HT1080 (cell line): ENCODE measurements around the gene RHOG. TPM values are rescaled to one million over a fixed set of nuclear protein-coding genes. Genes with fewer than 3 reads are reported as not detected.
"Not testable (repeated sequence)": the region's sequence is repeated elsewhere in the genome, so short reads cannot be mapped to it uniquely, and the experiment has no call there.

ENCODE experiments used
- DNase-seq: peaks from one replicate; pipeline ENCODE4 v3.0.0-alpha.2; 2015; ENCODE audit warnings: low read depth
- total RNA-seq: library from RNA; depleted of rRNA; stranded (reverse); fragments of >200 nt; shearing (Covaris generic); gene quantifications from 2 replicates; pipeline ENCODE4 v1.2.3, GENCODE V29; 2014

RHOG gene
- total RNA-seq, 1 experiment from 2014 or later: 98.7 TPM

DNA sequence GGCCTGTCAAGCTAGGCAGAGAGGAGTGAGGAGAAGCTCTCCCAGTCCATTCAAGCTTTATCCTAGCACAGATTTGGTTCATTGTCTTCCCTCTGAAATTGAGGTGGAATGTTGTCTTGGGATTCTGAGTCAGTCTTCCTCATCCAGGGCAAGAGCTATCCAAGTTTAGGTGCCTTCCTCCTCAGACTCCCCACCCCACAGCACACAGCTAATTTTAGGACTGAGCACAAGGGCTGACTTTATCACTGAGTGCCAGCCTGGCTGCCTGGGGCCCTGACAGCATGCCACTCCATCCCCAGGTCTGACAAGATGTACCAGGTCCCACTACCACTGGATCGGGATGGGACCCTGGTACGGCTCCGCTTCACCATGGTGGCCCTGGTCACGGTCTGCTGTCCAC is 29.8 kb downstream of the RHOG start:
- no peak for DNase-seq

- no peak for DNase-seq
Measured at GRCh38 chr11:3810446-3810845, 30.3 kb downstream of the RHOG start.

DNA sequence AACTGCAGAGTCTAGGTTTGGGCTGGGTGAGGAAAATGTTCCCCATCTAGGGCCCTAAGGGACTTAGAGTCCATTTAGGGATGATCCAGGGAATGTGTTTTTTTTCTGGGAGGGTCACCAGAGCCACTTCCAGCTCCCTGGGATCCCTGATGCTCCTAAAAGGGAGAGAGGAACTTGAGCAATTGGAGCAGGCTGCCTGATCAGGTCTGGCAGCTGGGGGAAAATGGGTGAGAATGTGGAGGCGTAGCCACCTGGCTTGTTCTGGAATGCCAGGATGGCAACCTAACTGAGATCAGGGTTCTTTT is 31.2 kb downstream of the RHOG start:
- DNase-seq: no peak

DNA sequence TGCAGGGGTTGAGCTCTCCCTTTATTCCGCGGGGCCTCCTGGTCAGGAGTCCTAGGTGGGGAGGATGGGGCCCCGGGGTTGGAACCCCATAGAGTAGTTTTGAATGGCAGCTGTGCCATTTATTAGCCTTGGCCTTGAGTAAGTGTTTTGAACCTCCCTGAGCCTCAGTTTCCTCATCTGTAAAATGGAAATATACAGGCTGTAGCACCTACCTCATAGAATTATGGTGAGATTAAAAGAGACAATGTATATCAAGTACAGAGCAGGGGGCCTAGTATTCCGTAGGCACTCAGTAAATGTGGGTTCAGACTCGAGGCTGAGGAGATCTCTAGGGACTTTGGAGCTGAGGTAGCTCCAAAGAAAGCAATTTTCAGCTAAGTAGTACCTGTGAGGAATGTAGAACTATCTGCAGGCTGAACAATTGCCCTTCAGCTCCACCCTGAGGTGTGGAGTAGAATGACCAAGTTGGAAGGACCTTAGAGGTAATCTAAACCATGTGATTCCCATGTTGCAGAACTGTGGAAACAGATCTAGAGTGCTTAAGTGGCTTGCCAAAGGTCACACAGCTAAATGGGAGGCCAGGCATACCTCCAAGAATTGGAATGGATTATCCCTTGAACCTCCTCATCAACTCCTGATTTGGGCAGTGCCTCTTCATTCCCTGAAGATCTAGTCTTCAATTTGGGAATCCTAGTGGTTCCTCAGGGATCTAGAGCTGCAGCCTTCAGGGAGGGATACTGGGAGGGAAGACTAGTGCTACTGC is 31.7 kb downstream of the RHOG start:
- DNase-seq: peak; percentile 61

DNA sequence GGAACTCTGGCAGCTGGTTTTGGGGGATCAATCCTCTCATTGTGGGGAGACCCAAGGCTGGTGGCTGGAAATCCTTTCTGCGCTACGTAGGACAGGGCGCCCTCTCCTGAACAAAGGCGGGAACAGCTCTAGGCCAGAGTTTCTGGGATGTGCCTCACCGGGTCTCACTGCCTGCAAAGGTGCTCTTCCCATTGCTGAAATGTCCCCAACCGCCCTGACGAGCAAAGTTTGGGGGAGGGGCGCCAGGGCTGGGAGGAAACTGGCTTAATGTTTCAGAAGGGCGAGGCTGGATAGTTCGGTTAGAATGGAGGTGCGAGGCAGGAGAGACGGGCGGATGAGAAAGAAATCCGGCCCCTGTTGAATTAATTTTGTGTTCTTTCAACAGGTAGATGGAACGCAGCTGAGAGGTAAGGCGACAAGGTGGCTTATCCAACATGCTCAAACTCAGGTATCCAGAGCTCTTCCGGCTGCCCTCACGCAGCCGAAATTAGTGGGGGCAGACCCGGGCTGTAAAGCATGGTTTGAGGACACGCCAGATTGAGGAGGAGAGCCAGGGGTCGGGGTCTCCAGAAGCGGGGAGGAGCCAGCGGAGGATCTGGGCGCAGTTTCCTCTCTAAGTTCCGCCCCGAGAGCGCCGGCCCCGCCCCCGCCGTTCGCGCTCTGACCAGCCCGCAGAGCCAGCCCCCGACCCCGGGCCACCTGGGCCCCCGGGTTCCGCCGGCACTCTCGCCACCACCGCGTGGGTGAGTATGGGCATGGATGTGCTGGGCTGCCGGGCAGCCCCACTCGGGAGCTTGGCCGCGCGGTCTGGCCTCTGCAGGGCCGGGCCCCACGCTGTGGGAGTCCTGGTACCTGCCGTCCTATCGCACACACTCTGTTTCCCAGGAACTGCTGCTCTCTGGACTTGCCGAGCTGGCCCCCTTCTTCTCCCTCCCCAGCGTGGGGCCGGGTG is 32.6 kb downstream of the RHOG start, which contains the start of gene PGAP2:
Gene PGAP2 (plus strand): TSS at position 652 of the 952 bp plus-strand sequence. CDS start 2,700 bp downstream, outside the sequence.
- peak; percentile 34 for DNase-seq

GRCh38 chr11:3803726-3804495 is 36.8 kb downstream of the RHOG start:
- DNase-seq: peak; percentile 90

- DNase-seq: no peak
Measured at GRCh38 chr11:3802011-3802790, 38.6 kb downstream of the RHOG start.

DNA sequence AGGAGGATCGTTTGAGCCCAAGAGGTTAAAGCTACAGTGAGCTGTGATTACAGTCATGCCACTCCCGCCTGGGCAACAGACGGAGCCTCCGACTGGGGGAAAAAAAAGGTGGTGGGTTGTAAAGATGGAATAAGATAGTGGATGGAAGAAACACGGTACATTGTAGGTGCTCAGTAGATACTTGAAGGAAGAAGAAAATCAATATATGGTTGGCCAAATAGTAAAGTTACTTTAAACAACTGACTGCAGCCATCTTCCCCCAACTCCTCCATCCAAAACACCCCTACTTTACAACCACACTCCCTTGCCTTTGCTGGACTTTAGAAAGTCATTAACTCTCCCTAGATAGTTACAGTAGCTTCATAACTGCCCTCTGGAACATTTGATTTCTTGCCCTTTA is 40.9 kb downstream of the RHOG start:
- no peak for DNase-seq

- DNase-seq: no peak
Measured at GRCh38 chr11:3799143-3799542, 41.6 kb downstream of the RHOG start.

DNA sequence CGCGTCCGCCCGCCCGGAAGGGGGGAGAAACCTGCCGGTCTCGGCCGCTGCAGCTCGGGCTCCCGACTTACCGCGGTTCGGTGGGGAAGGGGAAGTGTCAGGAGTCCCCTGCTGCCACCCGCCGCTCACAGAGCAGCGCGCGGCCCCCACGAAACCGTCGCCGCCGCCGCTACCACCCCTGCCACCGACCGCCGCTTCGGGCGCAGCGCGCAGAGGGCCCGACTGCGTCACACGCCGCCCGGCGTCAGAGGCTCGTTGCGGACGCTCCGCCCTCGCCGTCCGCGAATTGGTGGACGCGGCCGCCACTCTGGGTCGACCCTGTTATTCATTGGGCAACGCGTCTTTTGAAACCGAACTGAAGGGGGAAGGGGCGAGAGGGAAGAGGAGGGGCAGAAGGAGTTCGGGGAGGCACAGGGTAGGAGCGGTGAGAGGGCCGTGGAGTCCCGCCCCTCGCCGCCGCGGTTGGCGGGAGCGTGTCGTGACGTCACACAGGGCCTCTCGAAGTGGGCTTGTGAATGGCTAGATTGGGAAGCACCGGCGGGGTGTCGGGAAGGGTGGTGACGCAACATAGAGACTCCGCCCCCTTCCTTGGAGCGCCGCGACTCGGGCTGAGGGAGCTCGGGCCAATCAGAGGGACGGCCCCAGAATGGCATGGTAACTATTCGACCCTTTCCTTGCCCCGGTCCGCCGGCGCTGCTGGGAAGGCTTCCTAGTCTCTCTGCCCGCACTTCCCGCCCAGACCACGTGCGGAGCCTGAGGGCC is 43.2 kb downstream of the RHOG start, which contains the start of gene NUP98:
Gene NUP98 (minus strand): TSS at position 226 of the 762 bp plus-strand sequence. CDS start 15,437 bp downstream, outside the sequence.
- DNase-seq: peak; percentile 100

DNA sequence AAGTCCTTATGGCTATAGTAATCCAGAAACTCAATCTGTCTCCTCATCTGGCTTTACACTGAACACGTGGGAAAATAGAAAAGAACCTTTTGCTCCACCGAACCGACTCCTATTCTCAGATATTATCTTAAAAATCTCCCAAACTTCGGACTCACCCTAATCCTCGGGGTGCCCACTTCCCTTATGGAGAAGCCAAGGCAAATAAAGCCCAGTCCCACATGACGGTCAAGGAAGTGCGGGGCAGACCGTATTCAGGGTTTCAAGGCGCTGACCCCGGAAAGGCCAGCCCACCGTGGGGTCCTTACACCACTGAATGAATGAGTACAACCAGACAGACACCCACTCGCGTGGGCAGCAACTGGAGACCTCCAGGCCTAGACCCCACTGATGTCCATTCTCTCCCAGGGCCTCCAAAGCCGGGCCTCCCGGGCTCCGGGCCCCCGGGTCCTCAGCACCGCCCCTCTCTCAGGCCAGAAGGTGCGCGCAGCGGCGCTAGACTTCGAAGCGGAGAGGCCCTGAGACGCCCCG is 43.9 kb downstream of the RHOG start:
- DNase-seq: peak; percentile 14

DNA sequence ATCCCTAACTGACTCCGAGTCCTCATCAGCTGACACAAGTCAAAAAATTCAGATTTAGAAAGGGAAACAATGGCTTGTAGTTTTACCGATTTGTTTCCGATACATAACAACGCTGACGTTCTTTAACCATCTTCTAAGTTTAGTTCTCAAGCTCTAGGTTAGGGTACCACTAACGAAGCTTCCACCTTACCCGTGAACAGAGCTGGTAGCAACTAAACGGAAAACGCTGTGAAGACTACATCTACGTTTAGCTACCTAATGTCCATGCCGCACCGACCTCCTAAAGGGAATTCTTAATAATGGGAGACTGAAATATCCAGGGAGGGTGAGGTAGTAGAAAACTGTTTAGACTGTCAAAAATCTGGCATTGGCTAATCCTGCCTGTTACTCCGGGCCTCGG is 44.4 kb downstream of the RHOG start:
- DNase-seq: no peak

- no peak for DNase-seq
Measured at GRCh38 chr11:3796002-3796311, 44.8 kb downstream of the RHOG start.

GRCh38 chr11:3795131-3796001 is 45.4 kb downstream of the RHOG start:
- no peak for DNase-seq

- not testable (repeated sequence) for DNase-seq
Measured at GRCh38 chr11:3794387-3794786, 46.4 kb downstream of the RHOG start.

DNA sequence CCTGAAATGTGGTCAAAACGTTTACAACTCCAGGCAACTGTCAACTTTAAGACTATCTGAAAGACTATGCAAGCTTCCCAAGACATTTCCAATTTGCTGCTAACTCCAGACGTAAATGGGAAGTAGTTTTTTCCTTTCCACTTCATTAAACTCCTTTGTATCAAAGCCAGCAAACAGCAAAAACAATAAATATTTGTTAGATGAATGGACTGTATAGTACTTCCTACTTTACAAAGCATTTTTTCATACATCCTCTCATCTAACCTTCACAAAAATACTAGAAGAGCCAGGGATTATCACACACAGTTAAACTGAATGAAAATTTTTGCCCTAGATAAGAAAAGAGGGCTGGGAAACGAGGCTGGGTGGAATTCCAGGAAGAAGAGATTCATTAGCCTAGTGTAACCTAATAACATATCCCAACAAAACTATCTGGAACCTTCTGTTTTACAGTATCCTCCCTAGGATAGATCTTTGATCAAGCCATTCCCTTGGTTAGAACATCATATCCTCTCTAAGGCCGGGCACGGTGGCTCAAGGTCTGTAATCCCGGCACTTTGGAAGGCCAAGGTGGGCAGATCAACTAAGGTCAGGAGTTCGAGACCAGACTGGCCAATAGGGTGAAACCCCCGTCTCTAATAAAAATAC is 53.9 kb downstream of the RHOG start:
- no peak for DNase-seq

DNA sequence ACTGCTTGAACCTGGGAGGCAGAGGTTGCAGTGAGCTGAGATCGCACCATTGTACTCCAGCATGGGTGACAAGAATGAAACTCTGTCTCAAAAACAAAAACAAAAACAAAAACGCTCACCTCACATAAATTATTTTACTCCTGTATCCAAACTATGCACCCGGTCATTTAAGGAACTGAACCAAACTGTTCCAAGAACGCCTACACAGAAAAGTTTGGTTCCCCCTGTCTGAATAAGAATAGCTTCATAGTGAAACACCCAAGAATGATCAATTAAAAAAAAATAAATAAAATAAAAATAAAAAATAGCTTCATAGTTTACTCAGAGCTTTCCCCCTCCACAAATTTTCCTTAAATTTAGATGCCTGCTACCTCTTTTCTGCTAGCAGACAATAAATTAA is 57.1 kb downstream of the RHOG start:
- no peak for DNase-seq

DNA sequence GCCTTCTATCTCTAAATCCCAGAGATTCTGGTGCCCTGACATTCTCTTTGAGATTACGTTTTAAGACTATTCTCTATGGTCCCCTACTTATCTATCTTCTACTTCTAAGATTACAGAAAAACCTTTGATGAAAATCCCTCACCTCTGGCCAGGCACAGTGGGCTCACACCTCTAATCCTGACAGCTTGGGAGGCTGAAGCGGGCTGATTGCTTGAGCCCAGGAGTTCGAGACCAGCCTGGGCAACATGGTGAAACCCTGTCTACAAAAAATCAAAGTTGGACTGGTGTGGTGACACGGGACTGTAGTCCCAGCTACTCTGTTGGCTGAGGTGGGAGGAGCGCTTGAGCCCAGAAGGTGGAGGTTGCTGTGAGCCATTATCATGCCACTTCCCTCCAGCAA is 57.8 kb downstream of the RHOG start:
- DNase-seq: no peak
